Keratinocyte (primary cell): Measurements from ENCODE around the gene IER5. TPM values are rescaled to one million over a fixed set of nuclear protein-coding genes. Genes with fewer than 3 reads are reported as not detected.

Source experiments
- DNase-seq: peaks from one replicate; pipeline ENCODE4 v3.0.0-alpha.2; 2011; ENCODE audit warnings: low read depth, missing footprints, low spot score
- FAIRE-seq: peaks from 2 replicates; lab custom pipeline; 2011; peaks lifted over from hg19 to GRCh38; lab: Jason Lieb, UNC
- H2AFZ ChIP-seq: 2 replicates; pipeline ENCODE4 v1.6.0; 2012; ENCODE audit warnings: low read length, control low read depth, inconsistent platforms; ENCODE audit not compliant: control insufficient read depth
- H3K27ac ChIP-seq: 2 replicates; pipeline ENCODE4 v1.5.1; 2011; ENCODE audit warnings: low read length; ENCODE audit not compliant: control insufficient read depth, insufficient read depth
- H3K27me3 ChIP-seq: 3 replicates; pipeline ENCODE4 v1.6.0; 2011; ENCODE audit warnings: low read length; ENCODE audit not compliant: control insufficient read depth, insufficient read depth; ENCODE audit errors: extremely low read depth
- H3K36me3 ChIP-seq, 2 experiments: 2 replicates in 1 of 2; 3 replicates in 1 of 2; pipeline ENCODE4 v1.5.1; 2011; ENCODE audit warnings: low read length in 2 of 2, mild to moderate bottlenecking in 1 of 2; ENCODE audit not compliant: control insufficient read depth in 2 of 2, insufficient read depth in 2 of 2; ENCODE audit errors: extremely low read depth in 1 of 2
- H3K4me1 ChIP-seq: 3 replicates; pipeline ENCODE4 v1.5.1; 2011; ENCODE audit warnings: low read length; ENCODE audit not compliant: control insufficient read depth, insufficient read depth; ENCODE audit errors: extremely low read depth
- H3K4me2 ChIP-seq: 3 replicates; pipeline ENCODE4 v1.6.0; 2011; ENCODE audit warnings: low read depth, low read length; ENCODE audit not compliant: control insufficient read depth, insufficient read depth; ENCODE audit errors: extremely low read depth
- H3K4me3 ChIP-seq, 3 experiments: fragments of 200-600 bp in 1 of 3; sonication (generic) in 1 of 3; 2 replicates in 2 of 3; 3 replicates in 1 of 3; pipeline ENCODE4 v1.5.1; 2011 to 2016; ENCODE audit warnings: low read length in 3 of 3, mild to moderate bottlenecking in 3 of 3, control low read depth in 2 of 3, inconsistent platforms in 1 of 3, low read depth in 1 of 3, mixed read lengths in 1 of 3, mixed run types in 1 of 3, moderate library complexity in 1 of 3; ENCODE audit not compliant: control insufficient read depth in 2 of 3, insufficient read depth in 2 of 3; ENCODE audit errors: extremely low read depth in 1 of 3
- H3K79me2 ChIP-seq: 2 replicates; pipeline ENCODE4 v1.6.0; 2012; ENCODE audit warnings: low read length; ENCODE audit not compliant: control insufficient read depth, insufficient read depth
- H3K9ac ChIP-seq: 3 replicates; pipeline ENCODE4 v1.6.0; 2011; ENCODE audit warnings: low read length; ENCODE audit not compliant: control insufficient read depth, insufficient read depth; ENCODE audit errors: extremely low read depth
- H3K9me1 ChIP-seq: 3 replicates; pipeline ENCODE4 v1.6.0; 2011; ENCODE audit warnings: low read length; ENCODE audit not compliant: control insufficient read depth, insufficient read depth; ENCODE audit errors: extremely low read depth
- H3K9me3 ChIP-seq: 2 replicates; pipeline ENCODE4 v1.5.1; 2012; ENCODE audit warnings: low read depth, low read length; ENCODE audit not compliant: control insufficient read depth
- H4K20me1 ChIP-seq: 3 replicates; pipeline ENCODE4 v1.6.0; 2011; ENCODE audit warnings: low read length; ENCODE audit not compliant: control insufficient read depth, insufficient read depth; ENCODE audit errors: extremely low read depth
- CTCF ChIP-seq, 3 experiments: IDR thresholded peaks in 1 of 3; conservative IDR thresholded peaks in 1 of 3; optimal IDR thresholded peaks in 1 of 3; 2 replicates in 2 of 3; 3 replicates in 1 of 3; pipeline versions ENCODE3 to v1.5.1; 2011; ENCODE audit warnings: low read length in 3 of 3, mild to moderate bottlenecking in 3 of 3, moderate library complexity in 2 of 3, control low read depth in 1 of 3, inconsistent platforms in 1 of 3; ENCODE audit not compliant: insufficient read depth in 2 of 3; ENCODE audit errors: extremely low read depth in 1 of 3
- EZH2 ChIP-seq: IDR thresholded peaks from one replicate; pipeline ENCODE4 v1.6.1; 2012; ENCODE audit warnings: inconsistent platforms, mild to moderate bottlenecking, low read length, moderate library complexity
- dilution Hi-C: fragments of 300-500 bp; cut with MboI; formaldehyde crosslinking; loops from one replicate; pipeline ENCODE4 v1.7.0; 2020; ENCODE audit warnings: low sequenced_read_pairs; ENCODE audit not compliant: extremely low pct_ligation_motif_present
- polyA plus RNA-seq, 5 experiments: library from polyadenylated mRNA; depleted of rRNA in 3 of 5; stranded (reverse) in 3 of 5; stranded (forward) in 1 of 5; unstranded in 1 of 5; fragments of >200 nt; gene quantifications; 1 replicate in 1 of 5; 2 replicates in 3 of 5; 3 replicates in 1 of 5; pipeline versions ENCODE4 v1.2.1 to v1.2.3, GENCODE V29; 2011 to 2012; ENCODE audit warnings: missing spikeins in 2 of 5, low read depth in 1 of 5, low replicate concordance in 1 of 5

The IER5 gene
- polyA plus RNA-seq, 1 donor (not counting 4 experiments of a cell fraction or from before 2014, with no cell fraction given) = 22.5 TPM

- no peaks in the 10 kb centered on the region for H3K36me3 ChIP-seq
- H3K9me3 ChIP-seq = peaks cover 2% of the 10 kb centered on the region
- H3K4me3 ChIP-seq = no peak overlapping the region
- H2AFZ ChIP-seq = no peak overlapping the region
- FAIRE-seq (peak; percentile 51), DNase-seq (no peak)
- no peaks in the 10 kb centered on the region for H4K20me1 ChIP-seq
- peak overlapping the region; percentile 44 for H3K9ac ChIP-seq
- H3K79me2 ChIP-seq = no peaks in the 10 kb centered on the region
- peak overlapping the region; percentile 67 for H3K4me2 ChIP-seq
- H3K27ac ChIP-seq = peak overlapping the region; percentile 48
- dilution Hi-C loops = no loop called here
- TF ChIP-seq CTCF (optimal IDR thresholded peaks at IDR 0.05 in 1 of 3, IDR thresholded peaks at IDR 0.05 in 1 of 3, conservative IDR thresholded peaks at IDR 0.05 in 1 of 3; ENCODE audit: extremely low read depth in 1 of 3, insufficient read depth in 2 of 3, low read length in 3 of 3) (no peak), EZH2 (no peak)
- H3K4me1 ChIP-seq = peaks cover 45% of the 10 kb centered on the region
- no peaks in the 10 kb centered on the region for H3K9me1 ChIP-seq
- H3K27me3 ChIP-seq = no peaks in the 10 kb centered on the region
These were observed 53.0 kb downstream of the IER5 start for GRCh38 chr1:181141431-181141910.

Other genes starting within 250 kb of the IER5 start
- gene KIAA1614, start 175.8 kb upstream of the IER5 start, polyA plus RNA-seq = 0.03 to 0.12 TPM (median 0.06 TPM) in 3 replicates
- gene STX6, start 65.8 kb upstream of the IER5 start, polyA plus RNA-seq = 27.8 to 34.5 TPM (median 30.7 TPM) in 3 replicates
- 24.0 to 51.5 TPM (median 32.3 TPM) in 3 replicates for gene MR1, start 54.7 kb upstream of the IER5 start, polyA plus RNA-seq